DOHH2 (cell line): Measurements from ENCODE around the gene GFI1B.

Source experiments
- H3F3A ChIP-seq: fragments of 200-600 bp; sonication (generic), shearing (Covaris generic); 2 replicates; pipeline ENCODE4 v1.6.0; 2016; ENCODE audit warnings: antibody characterized with exemption, mild to moderate bottlenecking; ENCODE audit not compliant: control insufficient read depth, insufficient read depth
- H3K27ac ChIP-seq: fragments of 200-600 bp; sonication (generic); 2 replicates; pipeline ENCODE4 v1.5.1; 2014; ENCODE audit warnings: low read depth, mild to moderate bottlenecking, low read length, moderate library complexity
- H3K27me3 ChIP-seq: fragments of 200-600 bp; sonication (generic); 2 replicates; pipeline ENCODE4 v1.6.1; 2014; ENCODE audit warnings: mild to moderate bottlenecking, low read length, mixed read lengths; ENCODE audit not compliant: control insufficient read depth
- H3K36me3 ChIP-seq: fragments of 200-600 bp; sonication (generic); 2 replicates; pipeline ENCODE4 v1.6.1; 2014; ENCODE audit warnings: mild to moderate bottlenecking, low read length, moderate library complexity, mixed read lengths; ENCODE audit not compliant: control insufficient read depth
- H3K4me1 ChIP-seq: fragments of 200-600 bp; sonication (generic); 2 replicates; pipeline ENCODE4 v1.6.1; 2014; ENCODE audit warnings: mild to moderate bottlenecking, low read length, mixed read lengths; ENCODE audit not compliant: control insufficient read depth
- H3K4me2 ChIP-seq: fragments of 200-600 bp; sonication (generic); 2 replicates; pipeline ENCODE4 v1.6.0; 2014; ENCODE audit warnings: mild to moderate bottlenecking, low read length, moderate library complexity
- H3K4me3 ChIP-seq: fragments of 200-600 bp; sonication (generic); 2 replicates; pipeline ENCODE4 v1.5.1; 2014; ENCODE audit warnings: mild to moderate bottlenecking, low read length, mixed read lengths
- H3K79me2 ChIP-seq: fragments of 200-600 bp; sonication (generic); 2 replicates; pipeline ENCODE4 v1.6.1; 2014; ENCODE audit warnings: mild to moderate bottlenecking, low read length, mixed read lengths; ENCODE audit not compliant: control insufficient read depth
- H3K9me2 ChIP-seq: fragments of 200-600 bp; sonication (generic); replicated peaks from 2 replicates; pipeline ENCODE4 v1.6.1; 2014; ENCODE audit warnings: mild to moderate bottlenecking, low read length, mixed read lengths; ENCODE audit not compliant: control insufficient read depth
- H3K9me3 ChIP-seq: fragments of 200-600 bp; sonication (generic); 2 replicates; pipeline ENCODE4 v1.6.1; 2014; ENCODE audit warnings: antibody characterized with exemption, low read length, mixed read lengths; ENCODE audit not compliant: control insufficient read depth, insufficient read depth
- H4K20me1 ChIP-seq: fragments of 200-600 bp; sonication (generic); 2 replicates; pipeline ENCODE4 v1.6.0; 2014; ENCODE audit warnings: low read depth, mild to moderate bottlenecking, antibody characterized with exemption, low read length, moderate library complexity; ENCODE audit not compliant: control insufficient read depth, insufficient read depth
- EZH2phosphoT487 ChIP-seq: fragments of 200-600 bp; sonication (generic); IDR thresholded peaks from 2 replicates; pipeline ENCODE4 v1.6.1; 2017; ENCODE audit warnings: borderline replicate concordance, mild to moderate bottlenecking, antibody characterized with exemption, low read length, moderate library complexity, mixed read lengths
- TF ChIP-seq, protein P1 (sequence below): fragments of 200-600 bp; sonication (generic); IDR thresholded peaks from one replicate; pipeline ENCODE4 v1.5.1; 2014; ENCODE audit warnings: antibody characterized with exemption, mild to moderate bottlenecking, low read depth, low read length; ENCODE audit not compliant: poor library complexity, severe bottlenecking

The GFI1B gene

GRCh38 chr9:132983491-132984201 is 5.2 kb downstream of the GFI1B start:
- no peak overlapping the region for H3K4me2 ChIP-seq
- no peaks in the 10 kb centered on the region for H3K9me3 ChIP-seq
- 0 out of 2 replicates have a peak, but pooled peaks cover 4% of the 10 kb centered on the region for H3F3A ChIP-seq
- no peaks in the 10 kb centered on the region for H3K36me3 ChIP-seq
- peaks cover 27% of the 10 kb centered on the region for H3K4me1 ChIP-seq
- H3K27me3 ChIP-seq, result peaks cover 7% of the 10 kb centered on the region; the same call in 1 of the 2 replicates
- H4K20me1 ChIP-seq, result no peaks in the 10 kb centered on the region
- H3K27ac ChIP-seq, result no peak overlapping the region
- no peak for TF ChIP-seq EZH2phosphoT487
- TF ChIP-seq, protein P1, sequence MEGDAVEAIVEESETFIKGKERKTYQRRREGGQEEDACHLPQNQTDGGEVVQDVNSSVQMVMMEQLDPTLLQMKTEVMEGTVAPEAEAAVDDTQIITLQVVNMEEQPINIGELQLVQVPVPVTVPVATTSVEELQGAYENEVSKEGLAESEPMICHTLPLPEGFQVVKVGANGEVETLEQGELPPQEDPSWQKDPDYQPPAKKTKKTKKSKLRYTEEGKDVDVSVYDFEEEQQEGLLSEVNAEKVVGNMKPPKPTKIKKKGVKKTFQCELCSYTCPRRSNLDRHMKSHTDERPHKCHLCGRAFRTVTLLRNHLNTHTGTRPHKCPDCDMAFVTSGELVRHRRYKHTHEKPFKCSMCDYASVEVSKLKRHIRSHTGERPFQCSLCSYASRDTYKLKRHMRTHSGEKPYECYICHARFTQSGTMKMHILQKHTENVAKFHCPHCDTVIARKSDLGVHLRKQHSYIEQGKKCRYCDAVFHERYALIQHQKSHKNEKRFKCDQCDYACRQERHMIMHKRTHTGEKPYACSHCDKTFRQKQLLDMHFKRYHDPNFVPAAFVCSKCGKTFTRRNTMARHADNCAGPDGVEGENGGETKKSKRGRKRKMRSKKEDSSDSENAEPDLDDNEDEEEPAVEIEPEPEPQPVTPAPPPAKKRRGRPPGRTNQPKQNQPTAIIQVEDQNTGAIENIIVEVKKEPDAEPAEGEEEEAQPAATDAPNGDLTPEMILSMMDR, result no peak
- no peak overlapping the region for H3K4me3 ChIP-seq
- no peaks in the 10 kb centered on the region for H3K79me2 ChIP-seq
- no peaks in the 10 kb centered on the region for H3K9me2 ChIP-seq

- TF ChIP-seq EZH2phosphoT487, result no peak
- TF ChIP-seq, protein P1, result no peak
- Histone ChIP-seq H3K9me3 (no peaks in the 10 kb centered on the region), H4K20me1 (no peaks in the 10 kb centered on the region), H3K36me3 (no peaks in the 10 kb centered on the region), H3K79me2 (no peaks in the 10 kb centered on the region), H3K4me3 (no peak overlapping the region), H3K9me2 (no peaks in the 10 kb centered on the region), H3K27me3 (peaks cover 4% of the 10 kb centered on the region; the same call in 1 of the 2 replicates), H3F3A (0 out of 2 replicates have a peak, but pooled peaks cover 4% of the 10 kb centered on the region), H3K27ac (no peak overlapping the region), H3K4me2 (no peak overlapping the region), H3K4me1 (peaks cover 19% of the 10 kb centered on the region)
Measured at GRCh38 chr9:132984202-132985070, 5.9 kb downstream of the GFI1B start.

- Histone ChIP-seq H3K79me2 (no peaks in the 10 kb centered on the region), H4K20me1 (no peaks in the 10 kb centered on the region), H3K9me3 (no peaks in the 10 kb centered on the region), H3K4me1 (peaks cover 14% of the 10 kb centered on the region), H3K36me3 (peaks cover 3% of the 10 kb centered on the region; the same call in 1 of the 2 replicates), H3K27me3 (no peaks in the 10 kb centered on the region), H3K27ac (no peak overlapping the region), H3K9me2 (no peaks in the 10 kb centered on the region), H3F3A (0 out of 2 replicates have a peak, but pooled peaks cover 4% of the 10 kb centered on the region), H3K4me3 (no peak overlapping the region), H3K4me2 (no peak overlapping the region)
- TF ChIP-seq, protein P1, result no peak
- no peak for TF ChIP-seq EZH2phosphoT487
Measured at GRCh38 chr9:132985071-132985350, 6.5 kb downstream of the GFI1B start.
